ENCODE measurements around the gene VOPP1.

DNA sequence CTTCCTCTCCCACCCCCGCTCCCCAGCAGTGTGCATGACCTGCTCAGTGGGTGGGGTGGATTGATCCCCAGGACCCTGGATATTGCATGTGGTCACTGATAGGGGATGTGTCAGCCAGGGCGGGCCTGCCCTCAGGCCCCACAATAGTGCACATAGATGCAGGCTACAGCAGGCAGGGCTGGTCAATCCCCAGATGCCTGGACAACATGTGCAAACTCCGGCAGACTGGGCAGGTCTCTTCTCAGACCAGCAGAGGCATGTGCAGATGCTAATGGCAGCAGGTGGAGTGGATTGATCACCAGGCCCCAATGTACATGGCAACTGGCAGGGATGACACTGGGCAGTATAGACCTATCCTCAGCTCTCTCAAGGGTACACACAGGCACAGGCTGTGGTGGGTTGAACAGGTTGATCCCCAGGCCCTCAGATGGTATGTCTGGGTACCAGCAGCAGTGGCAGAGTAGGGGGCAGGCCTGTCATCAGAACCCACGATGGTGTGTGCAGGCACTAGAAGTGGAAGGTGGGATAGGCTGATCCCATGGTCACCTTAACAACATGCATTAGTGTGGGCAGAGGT lies 108.5 kb downstream of the VOPP1 start:
- TF ChIP-seq EGR1 (IDR thresholded peaks at IDR 0.05; ENCODE audit: low read depth) = no peak
- TF ChIP-seq, protein P1, sequence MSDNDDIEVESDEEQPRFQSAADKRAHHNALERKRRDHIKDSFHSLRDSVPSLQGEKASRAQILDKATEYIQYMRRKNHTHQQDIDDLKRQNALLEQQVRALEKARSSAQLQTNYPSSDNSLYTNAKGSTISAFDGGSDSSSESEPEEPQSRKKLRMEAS (IDR thresholded peaks at IDR 0.05) = no peak
- TF ChIP-seq, protein P2, sequence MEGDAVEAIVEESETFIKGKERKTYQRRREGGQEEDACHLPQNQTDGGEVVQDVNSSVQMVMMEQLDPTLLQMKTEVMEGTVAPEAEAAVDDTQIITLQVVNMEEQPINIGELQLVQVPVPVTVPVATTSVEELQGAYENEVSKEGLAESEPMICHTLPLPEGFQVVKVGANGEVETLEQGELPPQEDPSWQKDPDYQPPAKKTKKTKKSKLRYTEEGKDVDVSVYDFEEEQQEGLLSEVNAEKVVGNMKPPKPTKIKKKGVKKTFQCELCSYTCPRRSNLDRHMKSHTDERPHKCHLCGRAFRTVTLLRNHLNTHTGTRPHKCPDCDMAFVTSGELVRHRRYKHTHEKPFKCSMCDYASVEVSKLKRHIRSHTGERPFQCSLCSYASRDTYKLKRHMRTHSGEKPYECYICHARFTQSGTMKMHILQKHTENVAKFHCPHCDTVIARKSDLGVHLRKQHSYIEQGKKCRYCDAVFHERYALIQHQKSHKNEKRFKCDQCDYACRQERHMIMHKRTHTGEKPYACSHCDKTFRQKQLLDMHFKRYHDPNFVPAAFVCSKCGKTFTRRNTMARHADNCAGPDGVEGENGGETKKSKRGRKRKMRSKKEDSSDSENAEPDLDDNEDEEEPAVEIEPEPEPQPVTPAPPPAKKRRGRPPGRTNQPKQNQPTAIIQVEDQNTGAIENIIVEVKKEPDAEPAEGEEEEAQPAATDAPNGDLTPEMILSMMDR (IDR thresholded peaks at IDR 0.05 in 2 of 3, conservative IDR thresholded peaks at IDR 0.05 in 1 of 3; ENCODE audit: borderline replicate concordance in 1 of 3, insufficient read depth in 1 of 3, low read depth in 2 of 3, low read length in 2 of 3) = no peak
- TF ChIP-seq EZH2 (IDR thresholded peaks at IDR 0.05) = no peak

Data from HCT116 (cell line).